Measurements from ENCODE around the gene KANK4. TPM values are rescaled to one million over a fixed set of nuclear protein-coding genes. Genes with fewer than 3 reads are reported as not detected.
"Not testable (repeated sequence)": the region's sequence is repeated elsewhere in the genome, so short reads cannot be mapped to it uniquely, and the experiment has no call there.

The KANK4 gene
- total RNA-seq, 6 experiments from 2014 or later = 0.18 to 6.7 (median 1.3) TPM

- Histone ChIP-seq H3K4me1 (peaks cover 0 to 14% (median 4%) of the 10 kb centered on the region in 4 donors), H3K27me3 (no peaks in the 10 kb centered on the region), H3K4me3 (no peak overlapping the region), H3K27ac (peak overlapping the region in 1 of 3 donors; percentile 3), H3K9me3 (no peaks in the 10 kb centered on the region), H3K36me3 (no peaks in the 10 kb centered on the region)
- ATAC-seq (peak; percentile 90 to 93 (median 92)), DNase-seq (peak; percentile 70 to 77 (median 72))
- WGBS (ENCODE audit: insufficient coverage, low coverage, low lambda C conversion rate, missing lambda C conversion rate) = 16% methylated on average over 9 of the region's 12 CpGs
- intact Hi-C loops (cut with DNase I) = no loop called here
- TF ChIP-seq CTCF (IDR thresholded peaks at IDR 0.05) = no peak
Observed at GRCh38 chr1:62241371-62242131, 77.7 kb downstream of the KANK4 start.

- WGBS (ENCODE audit: insufficient coverage, low coverage, low lambda C conversion rate, missing lambda C conversion rate) = 73% methylated on average over 9 of the region's 9 CpGs
- Histone ChIP-seq H3K27me3 (no peaks in the 10 kb centered on the region), H3K27ac (no peak overlapping the region), H3K36me3 (no peaks in the 10 kb centered on the region), H3K4me1 (peaks cover 0 to 14% (median 4%) of the 10 kb centered on the region in 4 donors), H3K9me3 (no peaks in the 10 kb centered on the region), H3K4me3 (no peak overlapping the region)
- intact Hi-C loops (cut with DNase I) = no loop called here
- no peak for DNase-seq
- no peak for ATAC-seq
- TF ChIP-seq POLR2A (IDR thresholded peaks at IDR 0.05) = no peak
Observed at GRCh38 chr1:62240651-62241370, 78.4 kb downstream of the KANK4 start.

- DNase-seq; H3K9me3 ChIP-seq; intact Hi-C loops (cut with DNase I); H3K27me3 ChIP-seq; ATAC-seq; H3K27ac ChIP-seq; H3K36me3 ChIP-seq; H3K4me3 ChIP-seq: not testable (repeated sequence)
- 100% methylated on average over 2 of the region's 3 CpGs for WGBS (ENCODE audit: insufficient coverage, low coverage, low lambda C conversion rate, missing lambda C conversion rate)
- peaks cover 0 to 14% (median 4%) of the 10 kb centered on the region in 4 donors for H3K4me1 ChIP-seq
Observed at GRCh38 chr1:62239652-62240403, 79.4 kb downstream of the KANK4 start.

GRCh38 chr1:62238507-62238906 is 80.7 kb downstream of the KANK4 start:
- no peaks in the 10 kb centered on the region for H3K9me3 ChIP-seq
- H3K36me3 ChIP-seq = no peaks in the 10 kb centered on the region
- no peak for DNase-seq
- 90% methylated on average over 9 of the region's 9 CpGs for WGBS (ENCODE audit: insufficient coverage, low coverage, low lambda C conversion rate, missing lambda C conversion rate)
- H3K4me1 ChIP-seq = peaks cover 0 to 14% (median 4%) of the 10 kb centered on the region in 4 donors
- H3K27ac ChIP-seq = no peak overlapping the region
- intact Hi-C loops (cut with DNase I) = no loop called here
- no peak for ATAC-seq
- no peaks in the 10 kb centered on the region for H3K27me3 ChIP-seq
- no peak for TF ChIP-seq POLR2A (IDR thresholded peaks at IDR 0.05)
- TF ChIP-seq CTCF (IDR thresholded peaks at IDR 0.05) = no peak
- H3K4me3 ChIP-seq = no peak overlapping the region

GRCh38 chr1:62237950-62238374 is 81.3 kb downstream of the KANK4 start:
- intact Hi-C loops (cut with DNase I) = no loop called here
- H3K9me3 ChIP-seq = no peaks in the 10 kb centered on the region
- no peaks in the 10 kb centered on the region for H3K36me3 ChIP-seq
- DNase-seq (no peak), ATAC-seq (no peak)
- TF ChIP-seq POLR2A (IDR thresholded peaks at IDR 0.05) (no peak), CTCF (IDR thresholded peaks at IDR 0.05) (no peak)
- peaks cover 0 to 14% (median 4%) of the 10 kb centered on the region in 4 donors for H3K4me1 ChIP-seq
- H3K4me3 ChIP-seq = no peak overlapping the region
- H3K27ac ChIP-seq = no peak overlapping the region
- no peaks in the 10 kb centered on the region for H3K27me3 ChIP-seq
- WGBS (ENCODE audit: insufficient coverage, low coverage, low lambda C conversion rate, missing lambda C conversion rate) = 58% methylated on average over 6 of the region's 8 CpGs
